CD14-positive monocyte (primary cell): ENCODE measurements around the gene IL5. TPM values are rescaled to one million over a fixed set of nuclear protein-coding genes. Genes with fewer than 3 reads are reported as not detected.

Experiments
- DNase-seq, 3 donors: peaks; one replicate each; pipeline ENCODE4 v3.0.0-alpha.2; 2011 to 2022
- H2AFZ ChIP-seq: 2 replicates; pipeline ENCODE4 v1.6.0; 2012; ENCODE audit warnings: mild to moderate bottlenecking, low read depth, low read length, inconsistent platforms; ENCODE audit not compliant: insufficient read depth, poor library complexity, severe bottlenecking
- H3K27ac ChIP-seq, 2 donors: 1 replicate in 1 of 2; 2 replicates in 1 of 2; pipeline ENCODE4 v1.5.1; 2012 to 2013; ENCODE audit warnings: low read length in 2 of 2, control low read depth in 1 of 2, inconsistent platforms in 1 of 2, low read depth in 1 of 2, mild to moderate bottlenecking in 1 of 2
- H3K27me3 ChIP-seq, 2 donors: one replicate each; pipeline versions ENCODE4 v1.6.0 to v1.6.1; 2011 to 2013; ENCODE audit warnings: low read length in 2 of 2; ENCODE audit not compliant: control insufficient read depth in 2 of 2, insufficient read depth in 2 of 2
- H3K36me3 ChIP-seq, 2 donors: replicated peaks in 1 of 2; 1 replicate in 1 of 2; 2 replicates in 1 of 2; pipeline versions ENCODE4 v1.5.1 to v1.6.1; 2012 to 2013; ENCODE audit warnings: low read length in 2 of 2, control low read depth in 1 of 2, inconsistent platforms in 1 of 2, mild to moderate bottlenecking in 1 of 2; ENCODE audit not compliant: insufficient read depth in 2 of 2, control insufficient read depth in 1 of 2
- H3K4me1 ChIP-seq, 2 donors: 1 replicate in 1 of 2; 2 replicates in 1 of 2; pipeline versions ENCODE4 v1.5.1 to v1.6.1; 2012 to 2013; ENCODE audit warnings: low read length in 2 of 2, control low read depth in 1 of 2, inconsistent platforms in 1 of 2, mild to moderate bottlenecking in 1 of 2, moderate library complexity in 1 of 2; ENCODE audit not compliant: insufficient read depth in 2 of 2, control insufficient read depth in 1 of 2
- H3K4me2 ChIP-seq: replicated peaks from 2 replicates; pipeline ENCODE3; 2012; ENCODE audit warnings: low read length, moderate library complexity, mild to moderate bottlenecking; ENCODE audit not compliant: poor library complexity, severe bottlenecking; ENCODE audit errors: extremely low read depth
- H3K4me3 ChIP-seq, 3 experiments: fragments of 200-600 bp in 1 of 3; sonication (generic) in 1 of 3; replicated peaks in 1 of 3; 1 replicate in 2 of 3; 2 replicates in 1 of 3; pipeline ENCODE4 v1.5.1; 2011 to 2013; ENCODE audit warnings: low read length in 3 of 3, mild to moderate bottlenecking in 3 of 3, control low read depth in 2 of 3, low read depth in 2 of 3, inconsistent platforms in 1 of 3, moderate library complexity in 1 of 3
- H3K79me2 ChIP-seq: 2 replicates; pipeline ENCODE4 v1.6.0; 2012; ENCODE audit warnings: mild to moderate bottlenecking, control low read depth, inconsistent platforms, low read length, moderate library complexity; ENCODE audit not compliant: insufficient read depth
- H3K9ac ChIP-seq: 2 replicates; pipeline ENCODE4 v1.6.0; 2017; ENCODE audit warnings: low read length, mild to moderate bottlenecking; ENCODE audit not compliant: insufficient read depth, poor library complexity, severe bottlenecking
- H3K9me3 ChIP-seq, 2 donors: replicated peaks in 1 of 2; 1 replicate in 1 of 2; 2 replicates in 1 of 2; pipeline versions ENCODE4 v1.5.1 to v1.6.1; 2012 to 2013; ENCODE audit warnings: low read length in 2 of 2, control low read depth in 1 of 2; ENCODE audit not compliant: control insufficient read depth in 1 of 2, insufficient read depth in 1 of 2
- H4K20me1 ChIP-seq: 2 replicates; pipeline ENCODE4 v1.6.0; 2012; ENCODE audit warnings: mild to moderate bottlenecking, low read length, control low read depth, moderate library complexity; ENCODE audit not compliant: insufficient read depth
- H3K27ac Mint-ChIP-seq, 7 donors: one replicate each; pipeline ENCODE4 v1.8.0; 2020; ENCODE audit warnings: mild to moderate bottlenecking in 7 of 7, mixed read lengths in 7 of 7, moderate library complexity in 6 of 7, inconsistent platforms in 2 of 7
- H3K27me3 Mint-ChIP-seq, 3 donors: one replicate each; pipeline ENCODE4 v1.8.0; 2021 to 2022; ENCODE audit warnings: low read depth in 3 of 3, mild to moderate bottlenecking in 3 of 3, mixed read lengths in 3 of 3, moderate library complexity in 3 of 3, inconsistent platforms in 1 of 3
- H3K36me3 Mint-ChIP-seq, 2 donors: one replicate each; pipeline ENCODE4 v1.8.0; 2020; ENCODE audit warnings: mixed read lengths in 2 of 2, inconsistent platforms in 1 of 2, mild to moderate bottlenecking in 1 of 2
- H3K4me1 Mint-ChIP-seq: one replicate; pipeline ENCODE4 v1.8.0; 2020; ENCODE audit warnings: mild to moderate bottlenecking, mixed read lengths
- H3K4me3 Mint-ChIP-seq, 2 donors: one replicate each; pipeline ENCODE4 v1.8.0; 2020; ENCODE audit warnings: mild to moderate bottlenecking in 2 of 2, mixed read lengths in 2 of 2, moderate library complexity in 1 of 2
- H3K9me3 Mint-ChIP-seq, 7 donors: one replicate each; pipeline ENCODE4 v1.8.0; 2020 to 2022; ENCODE audit warnings: mixed read lengths in 7 of 7, mild to moderate bottlenecking in 6 of 7, moderate library complexity in 6 of 7, inconsistent platforms in 2 of 7
- CTCF ChIP-seq: fragments of 200-600 bp; IDR thresholded peaks from one replicate; pipeline ENCODE4 v1.8.0; 2022; ENCODE audit warnings: antibody characterized with exemption, mild to moderate bottlenecking
- WGBS: methylation state at CpG from one replicate; pipeline ENCODE4 v1.1.5; 2013; ENCODE audit warnings: missing lambda C conversion rate; ENCODE audit not compliant: insufficient coverage; 5-methylcytosine and 5-hydroxymethylcytosine counted together
- intact Hi-C, 2 donors: fragments of 100-400 bp; cut with micrococcal nuclease; formaldehyde crosslinking; loops; one replicate each; pipeline versions ENCODE4 v1.15.0 to v1.15.1; 2023
- polyA plus RNA-seq, 3 donors: library from polyadenylated mRNA; depleted of rRNA in 1 of 3; unstranded in 2 of 3; stranded (reverse) in 1 of 3; fragments of 300-500 nt in 2 of 3; fragments of >200 nt in 1 of 3; fragmentation: Illumina TruSeq in 2 of 3; gene quantifications; 1 replicate in 2 of 3; 2 replicates in 1 of 3; pipeline ENCODE4 v1.2.3, GENCODE V29; 2012 to 2021

The IL5 gene
- polyA plus RNA-seq, 3 donors = not detected

GRCh38 chr5:132503244-132503643, 40.1 kb downstream of the IL5 start:
- Mint-ChIP-seq H3K27me3 (peaks cover 0 to 5% (median under 1%) of the 10 kb centered on the region in 3 donors), H3K27ac (no peak overlapping the region), H3K36me3 (no peaks in the 10 kb centered on the region), H3K9me3 (no peaks in the 10 kb centered on the region), H3K4me3 (no peak overlapping the region), H3K4me1 (peaks cover 31% of the 10 kb centered on the region)
- no peak overlapping the region for H3K4me2 ChIP-seq
- no peaks in the 10 kb centered on the region for H4K20me1 ChIP-seq
- intact Hi-C loops = loop anchor here (10.0 kb wide), 2 partner anchors 312 to 322 kb away; partner anchors contain the start of gene SOWAHA (in 1 of the 2)
- H3K36me3 ChIP-seq = no peaks in the 10 kb centered on the region
- no peaks in the 10 kb centered on the region for H3K79me2 ChIP-seq
- no peak for DNase-seq
- H3K9me3 ChIP-seq = no peaks in the 10 kb centered on the region
- H2AFZ ChIP-seq = no peak overlapping the region
- H3K27ac ChIP-seq = no peak overlapping the region
- peaks cover 11 to 14% of the 10 kb centered on the region in 2 donors for H3K4me1 ChIP-seq
- H3K9ac ChIP-seq = no peak overlapping the region
- no peak for TF ChIP-seq CTCF
- no peaks in the 10 kb centered on the region for H3K27me3 ChIP-seq
- 100% methylated on average over 2 of the region's 4 CpGs for WGBS
- H3K4me3 ChIP-seq = no peak overlapping the region

GRCh38 chr5:132501961-132502931, 41.1 kb downstream of the IL5 start:
- H3K36me3 ChIP-seq = no peaks in the 10 kb centered on the region
- H3K36me3 Mint-ChIP-seq = no peaks in the 10 kb centered on the region
- H3K27ac Mint-ChIP-seq = peak overlapping the region in 1 of 7 donors; percentile 25
- H3K9me3 ChIP-seq = no peaks in the 10 kb centered on the region
- H3K27me3 ChIP-seq = no peaks in the 10 kb centered on the region
- H3K9ac ChIP-seq = no peak overlapping the region
- H3K4me1 ChIP-seq = peaks cover 19 to 24% of the 10 kb centered on the region in 2 donors
- TF ChIP-seq CTCF = no peak
- H3K9me3 Mint-ChIP-seq = no peaks in the 10 kb centered on the region
- intact Hi-C loops = loop anchor here (1.0 to 10.0 kb wide), 3 partner anchors 116 to 323 kb away; partner anchors contain the start of gene SOWAHA (in 1 of the 2)
- H3K4me2 ChIP-seq = no peak overlapping the region
- 90% methylated on average over 6 of the region's 10 CpGs for WGBS
- no peaks in the 10 kb centered on the region for H4K20me1 ChIP-seq
- no peak overlapping the region for H3K4me3 ChIP-seq
- H3K4me3 Mint-ChIP-seq = no peak overlapping the region
- no peaks in the 10 kb centered on the region for H3K79me2 ChIP-seq
- no peak overlapping the region for H2AFZ ChIP-seq
- DNase-seq = peak in 1 of 3 donors; percentile 4
- peaks cover 0 to 5% (median 0%) of the 10 kb centered on the region in 3 donors for H3K27me3 Mint-ChIP-seq
- H3K27ac ChIP-seq = no peak overlapping the region
- peaks cover 40% of the 10 kb centered on the region for H3K4me1 Mint-ChIP-seq
